ENCODE data around the gene CHD2.

- TF ChIP-seq, protein P1, sequence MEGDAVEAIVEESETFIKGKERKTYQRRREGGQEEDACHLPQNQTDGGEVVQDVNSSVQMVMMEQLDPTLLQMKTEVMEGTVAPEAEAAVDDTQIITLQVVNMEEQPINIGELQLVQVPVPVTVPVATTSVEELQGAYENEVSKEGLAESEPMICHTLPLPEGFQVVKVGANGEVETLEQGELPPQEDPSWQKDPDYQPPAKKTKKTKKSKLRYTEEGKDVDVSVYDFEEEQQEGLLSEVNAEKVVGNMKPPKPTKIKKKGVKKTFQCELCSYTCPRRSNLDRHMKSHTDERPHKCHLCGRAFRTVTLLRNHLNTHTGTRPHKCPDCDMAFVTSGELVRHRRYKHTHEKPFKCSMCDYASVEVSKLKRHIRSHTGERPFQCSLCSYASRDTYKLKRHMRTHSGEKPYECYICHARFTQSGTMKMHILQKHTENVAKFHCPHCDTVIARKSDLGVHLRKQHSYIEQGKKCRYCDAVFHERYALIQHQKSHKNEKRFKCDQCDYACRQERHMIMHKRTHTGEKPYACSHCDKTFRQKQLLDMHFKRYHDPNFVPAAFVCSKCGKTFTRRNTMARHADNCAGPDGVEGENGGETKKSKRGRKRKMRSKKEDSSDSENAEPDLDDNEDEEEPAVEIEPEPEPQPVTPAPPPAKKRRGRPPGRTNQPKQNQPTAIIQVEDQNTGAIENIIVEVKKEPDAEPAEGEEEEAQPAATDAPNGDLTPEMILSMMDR (IDR thresholded peaks at IDR 0.05; ENCODE audit: low read depth, low read length, poor library complexity, severe bottlenecking): no peak
- no peak for TF ChIP-seq EZH2phosphoT487 (IDR thresholded peaks at IDR 0.05; ENCODE audit: borderline replicate concordance, low read length)
These were observed 1.1 kb downstream of the CHD2 start for GRCh38 chr15:92901072-92901761.
